HUES6 (cell line): ENCODE measurements around the gene MAPK8.
A peak's percentile ranks its signal among the peaks of the same experiment; 100 is the strongest.

Experiments used
- H3K27ac ChIP-seq: 2 replicates; pipeline ENCODE4 v1.7.0; 2013; ENCODE audit warnings: low read depth, mild to moderate bottlenecking, low read length, inconsistent platforms
- H3K27me3 ChIP-seq: 2 replicates; pipeline ENCODE4 v1.6.1; 2013; ENCODE audit warnings: low read length; ENCODE audit not compliant: control insufficient read depth, insufficient read depth
- H3K36me3 ChIP-seq: 2 replicates; pipeline ENCODE4 v1.6.1; 2013; ENCODE audit warnings: low read length; ENCODE audit not compliant: control insufficient read depth, insufficient read depth
- H3K4me1 ChIP-seq: 2 replicates; pipeline ENCODE4 v1.6.1; 2013; ENCODE audit warnings: low read length; ENCODE audit not compliant: control insufficient read depth, insufficient read depth
- H3K4me3 ChIP-seq: 2 replicates; pipeline ENCODE4 v1.5.1; 2013; ENCODE audit warnings: low read depth, low read length
- H3K9ac ChIP-seq: one replicate; pipeline ENCODE4 v1.6.1; 2013; ENCODE audit warnings: mild to moderate bottlenecking, low read length
- H3K9me3 ChIP-seq: 2 replicates; pipeline ENCODE4 v1.6.1; 2013; ENCODE audit warnings: low read depth, low read length; ENCODE audit not compliant: control insufficient read depth, insufficient read depth

The MAPK8 gene

GRCh38 chr10:48464121-48464870, 157.8 kb downstream of the MAPK8 start:
- peaks cover 17% of the 10 kb centered on the region for H3K27me3 ChIP-seq
- no peak overlapping the region for H3K27ac ChIP-seq
- H3K9ac ChIP-seq = no peak overlapping the region
- peaks cover 33% of the 10 kb centered on the region; the same call in 1 of the 2 replicates for H3K4me1 ChIP-seq
- H3K4me3 ChIP-seq = no peak overlapping the region
- no peaks in the 10 kb centered on the region for H3K36me3 ChIP-seq
- no peaks in the 10 kb centered on the region for H3K9me3 ChIP-seq

- Histone ChIP-seq H3K27me3 (peaks cover 17% of the 10 kb centered on the region), H3K9ac (no peak overlapping the region), H3K9me3 (no peaks in the 10 kb centered on the region), H3K27ac (no peak overlapping the region), H3K36me3 (no peaks in the 10 kb centered on the region), H3K4me1 (peaks cover 41% of the 10 kb centered on the region), H3K4me3 (no peak overlapping the region)
Observed at GRCh38 chr10:48464871-48465736, 158.6 kb downstream of the MAPK8 start.

- H3K9me3 ChIP-seq = no peaks in the 10 kb centered on the region
- H3K4me3 ChIP-seq = peak overlapping the region; percentile 58
- H3K27ac ChIP-seq = no peak overlapping the region
- peaks cover 17% of the 10 kb centered on the region for H3K27me3 ChIP-seq
- peak overlapping the region; percentile 51 for H3K9ac ChIP-seq
- peaks cover 50% of the 10 kb centered on the region for H3K4me1 ChIP-seq
- H3K36me3 ChIP-seq = no peaks in the 10 kb centered on the region
Observed at GRCh38 chr10:48465860-48466521, 159.5 kb downstream of the MAPK8 start.

- Histone ChIP-seq H3K9ac (peak overlapping the region; percentile 51), H3K27ac (no peak overlapping the region)
Observed at GRCh38 chr10:48466611-48467240, 160.2 kb downstream of the MAPK8 start.

GRCh38 chr10:48467669-48468068, 161.2 kb downstream of the MAPK8 start:
- Histone ChIP-seq H3K4me1 (peaks cover 55% of the 10 kb centered on the region), H3K9me3 (no peaks in the 10 kb centered on the region), H3K4me3 (no peak overlapping the region), H3K36me3 (no peaks in the 10 kb centered on the region), H3K9ac (no peak overlapping the region), H3K27me3 (peaks cover 17% of the 10 kb centered on the region), H3K27ac (no peak overlapping the region)

More at GRCh38 chr10:48466611-48467240, 160.2 kb downstream of the MAPK8 start:
- Histone ChIP-seq H3K4me1 (peaks cover 55% of the 10 kb centered on the region), H3K9me3 (no peaks in the 10 kb centered on the region), H3K4me3 (peak overlapping the region; percentile 43; the same call in 1 of the 2 replicates), H3K36me3 (no peaks in the 10 kb centered on the region), H3K27me3 (peaks cover 17% of the 10 kb centered on the region)

GRCh38 chr10:48468130-48468790, 161.8 kb downstream of the MAPK8 start:
- H3K27me3 ChIP-seq = peaks cover 17% of the 10 kb centered on the region
- peaks cover 54% of the 10 kb centered on the region for H3K4me1 ChIP-seq
- no peaks in the 10 kb centered on the region for H3K36me3 ChIP-seq
- no peak overlapping the region for H3K27ac ChIP-seq
- H3K4me3 ChIP-seq = no peak overlapping the region
- H3K9ac ChIP-seq = no peak overlapping the region
- H3K9me3 ChIP-seq = no peaks in the 10 kb centered on the region

- H3K9me3 ChIP-seq = no peaks in the 10 kb centered on the region
- H3K27me3 ChIP-seq = peaks cover 17% of the 10 kb centered on the region
- H3K27ac ChIP-seq = no peak overlapping the region
- H3K36me3 ChIP-seq = no peaks in the 10 kb centered on the region
- H3K4me1 ChIP-seq = peaks cover 47% of the 10 kb centered on the region
- H3K4me3 ChIP-seq = no peak overlapping the region
- no peak overlapping the region for H3K9ac ChIP-seq
Observed at GRCh38 chr10:48468866-48469511, 162.5 kb downstream of the MAPK8 start.

GRCh38 chr10:48469516-48470020, 163.1 kb downstream of the MAPK8 start:
- no peaks in the 10 kb centered on the region for H3K9me3 ChIP-seq
- peaks cover 46% of the 10 kb centered on the region for H3K4me1 ChIP-seq
- peaks cover 17% of the 10 kb centered on the region for H3K27me3 ChIP-seq
- H3K36me3 ChIP-seq = no peaks in the 10 kb centered on the region
- H3K27ac ChIP-seq = no peak overlapping the region
- H3K4me3 ChIP-seq = no peak overlapping the region
- peak overlapping the region; percentile 21 for H3K9ac ChIP-seq

GRCh38 chr10:48470115-48470892, 163.8 kb downstream of the MAPK8 start:
- H3K9me3 ChIP-seq = no peaks in the 10 kb centered on the region
- H3K9ac ChIP-seq = peak overlapping the region; percentile 21
- no peaks in the 10 kb centered on the region for H3K36me3 ChIP-seq
- H3K27me3 ChIP-seq = peaks cover 17% of the 10 kb centered on the region
- no peak overlapping the region for H3K4me3 ChIP-seq
- peak overlapping the region; percentile 59; the same call in 1 of the 2 replicates for H3K27ac ChIP-seq
- H3K4me1 ChIP-seq = peaks cover 45% of the 10 kb centered on the region
